OCI-LY7 (cell line): ENCODE measurements around the gene RAB44.

Source experiments
- EZH2phosphoT487 ChIP-seq: fragments of 200-600 bp; sonication (generic); IDR thresholded peaks from 2 replicates; pipeline ENCODE4 v1.6.1; 2018; ENCODE audit warnings: low read depth, borderline replicate concordance, mild to moderate bottlenecking, mixed run types, antibody characterized with exemption, low read length, moderate library complexity, mixed read lengths
- TF ChIP-seq, protein P1 (sequence below): fragments of 200-600 bp; sonication (generic); conservative IDR thresholded peaks from 2 replicates; pipeline ENCODE4 v1.5.1; 2014; ENCODE audit warnings: mild to moderate bottlenecking, antibody characterized with exemption, low read length, moderate library complexity, mixed read lengths

DNA sequence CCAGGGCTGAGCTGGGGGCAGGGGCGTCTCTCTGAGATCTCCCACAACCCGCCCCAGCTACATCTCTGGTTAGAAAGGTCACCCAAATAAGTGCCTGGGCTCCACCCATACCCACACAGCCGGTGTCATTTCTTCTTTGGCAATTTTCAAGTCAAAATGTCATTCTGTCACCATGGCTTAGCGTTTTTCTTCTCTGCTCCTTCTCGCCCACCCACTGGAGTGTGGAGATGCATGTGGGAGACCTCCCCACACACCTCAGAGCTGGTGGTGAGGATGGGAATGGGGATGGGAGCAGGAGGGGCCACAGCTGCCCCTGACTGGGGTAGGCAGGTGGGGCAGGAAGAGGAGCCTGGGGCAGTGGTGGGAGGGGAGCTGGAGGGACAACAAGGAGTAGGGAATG is 78.5 kb downstream of the RAB44 start:
- TF ChIP-seq, protein P1, sequence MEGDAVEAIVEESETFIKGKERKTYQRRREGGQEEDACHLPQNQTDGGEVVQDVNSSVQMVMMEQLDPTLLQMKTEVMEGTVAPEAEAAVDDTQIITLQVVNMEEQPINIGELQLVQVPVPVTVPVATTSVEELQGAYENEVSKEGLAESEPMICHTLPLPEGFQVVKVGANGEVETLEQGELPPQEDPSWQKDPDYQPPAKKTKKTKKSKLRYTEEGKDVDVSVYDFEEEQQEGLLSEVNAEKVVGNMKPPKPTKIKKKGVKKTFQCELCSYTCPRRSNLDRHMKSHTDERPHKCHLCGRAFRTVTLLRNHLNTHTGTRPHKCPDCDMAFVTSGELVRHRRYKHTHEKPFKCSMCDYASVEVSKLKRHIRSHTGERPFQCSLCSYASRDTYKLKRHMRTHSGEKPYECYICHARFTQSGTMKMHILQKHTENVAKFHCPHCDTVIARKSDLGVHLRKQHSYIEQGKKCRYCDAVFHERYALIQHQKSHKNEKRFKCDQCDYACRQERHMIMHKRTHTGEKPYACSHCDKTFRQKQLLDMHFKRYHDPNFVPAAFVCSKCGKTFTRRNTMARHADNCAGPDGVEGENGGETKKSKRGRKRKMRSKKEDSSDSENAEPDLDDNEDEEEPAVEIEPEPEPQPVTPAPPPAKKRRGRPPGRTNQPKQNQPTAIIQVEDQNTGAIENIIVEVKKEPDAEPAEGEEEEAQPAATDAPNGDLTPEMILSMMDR: no peak
- TF ChIP-seq EZH2phosphoT487: no peak
